NCI-H128 (cell line): Measurements from ENCODE around the gene ZMIZ1.
A peak's percentile ranks its signal among the peaks of the same experiment; 100 is the strongest.

ENCODE experiments used
- DNase-seq: peaks from one replicate; lab custom pipeline; 2025; ENCODE audit not compliant: unreplicated experiment; lab: John Stamatoyannopoulos, UW

The ZMIZ1 gene

GRCh38 chr10:79184657-79185056 lies 115.9 kb downstream of the ZMIZ1 start:
- no peak for DNase-seq

- DNase-seq, result no peak
These were observed 116.5 kb downstream of the ZMIZ1 start for GRCh38 chr10:79185067-79185774.

- DNase-seq, result no peak
These were observed 117.1 kb downstream of the ZMIZ1 start for GRCh38 chr10:79185796-79186374.

- DNase-seq, result no peak
These were observed 117.8 kb downstream of the ZMIZ1 start for GRCh38 chr10:79186486-79187120.

- no peak for DNase-seq
These were observed 118.6 kb downstream of the ZMIZ1 start for GRCh38 chr10:79187121-79187940.

GRCh38 chr10:79188154-79188965 lies 119.6 kb downstream of the ZMIZ1 start:
- no peak for DNase-seq

- no peak for DNase-seq
These were observed 120.4 kb downstream of the ZMIZ1 start for GRCh38 chr10:79189181-79189580.

GRCh38 chr10:79189853-79190435 lies 121.2 kb downstream of the ZMIZ1 start:
- DNase-seq, result no peak

GRCh38 chr10:79190740-79191261 lies 122.0 kb downstream of the ZMIZ1 start:
- no peak for DNase-seq

GRCh38 chr10:79191951-79192676 lies 123.3 kb downstream of the ZMIZ1 start:
- DNase-seq, result no peak

- no peak for DNase-seq
These were observed 123.9 kb downstream of the ZMIZ1 start for GRCh38 chr10:79192677-79193003.

GRCh38 chr10:79193694-79194382 lies 125.1 kb downstream of the ZMIZ1 start:
- no peak for DNase-seq

GRCh38 chr10:79195091-79195923 lies 126.5 kb downstream of the ZMIZ1 start:
- peak; percentile 23 for DNase-seq

- DNase-seq, result no peak
These were observed 128.0 kb downstream of the ZMIZ1 start for GRCh38 chr10:79196470-79197461.

GRCh38 chr10:79197558-79197957 lies 128.8 kb downstream of the ZMIZ1 start:
- DNase-seq, result no peak

GRCh38 chr10:79200346-79200745 lies 131.6 kb downstream of the ZMIZ1 start:
- DNase-seq, result no peak

GRCh38 chr10:79201706-79202105 lies 132.9 kb downstream of the ZMIZ1 start:
- DNase-seq, result no peak
